Fibroblast of skin of right biceps (primary cell): ENCODE measurements around the gene PLCXD1.
"Not testable (repeated sequence)": the region's sequence is repeated elsewhere in the genome, so short reads cannot be mapped to it uniquely, and the experiment has no call there.

Experiments
- DNase-seq: peaks from one replicate; pipeline ENCODE4 v3.0.0-alpha.2; 2013

Gene PLCXD1

DNA sequence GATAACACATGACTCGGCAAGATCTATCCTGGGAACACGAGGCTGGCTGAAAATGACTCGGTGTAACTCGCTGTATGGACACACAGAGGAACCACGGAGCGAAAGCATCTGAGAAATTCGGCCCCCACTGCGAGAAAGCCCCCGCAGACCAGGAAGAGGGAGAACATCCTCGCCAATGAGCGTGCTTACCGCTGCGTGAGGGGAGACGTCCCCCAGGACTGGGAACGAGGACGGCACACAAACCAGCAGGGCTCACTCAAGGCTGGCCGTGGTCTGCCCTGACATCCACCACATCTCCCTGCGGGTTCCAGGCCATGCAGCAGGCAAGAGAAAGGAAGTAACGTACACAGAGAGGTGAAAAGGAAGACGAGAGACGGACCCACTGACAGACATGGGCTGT is 55.0 kb downstream of the PLCXD1 start:
- DNase-seq, result no peak

- no peak for DNase-seq
Observed at GRCh38 chrX:337331-337831, 56.2 kb downstream of the PLCXD1 start.

GRCh38 chrX:338281-338835 is 57.2 kb downstream of the PLCXD1 start:
- DNase-seq, result no peak

GRCh38 chrX:338836-339400 is 57.7 kb downstream of the PLCXD1 start:
- no peak for DNase-seq

DNA sequence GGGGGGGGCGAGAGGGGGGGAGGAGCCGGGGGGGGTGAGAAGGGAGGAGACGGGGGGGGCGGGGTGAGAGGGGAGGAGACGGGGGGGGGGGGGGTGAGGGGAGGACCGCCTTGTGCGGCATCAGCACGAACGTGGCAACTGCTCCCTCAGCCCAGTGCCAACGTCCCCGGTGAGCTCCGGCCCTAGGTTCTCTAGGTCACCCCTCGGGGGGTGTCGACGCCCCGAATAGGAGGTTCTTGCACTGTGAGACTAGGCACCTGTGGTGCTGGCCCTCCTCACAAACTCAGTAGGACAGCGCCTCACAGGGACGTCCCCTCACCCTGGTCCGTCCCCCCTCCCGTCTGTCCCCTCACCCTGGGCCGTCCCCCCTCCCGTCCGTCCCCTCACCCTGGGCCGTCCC is 58.9 kb downstream of the PLCXD1 start:
- no peak for DNase-seq

GRCh38 chrX:340641-341423 is 59.7 kb downstream of the PLCXD1 start:
- DNase-seq, result no peak

DNA sequence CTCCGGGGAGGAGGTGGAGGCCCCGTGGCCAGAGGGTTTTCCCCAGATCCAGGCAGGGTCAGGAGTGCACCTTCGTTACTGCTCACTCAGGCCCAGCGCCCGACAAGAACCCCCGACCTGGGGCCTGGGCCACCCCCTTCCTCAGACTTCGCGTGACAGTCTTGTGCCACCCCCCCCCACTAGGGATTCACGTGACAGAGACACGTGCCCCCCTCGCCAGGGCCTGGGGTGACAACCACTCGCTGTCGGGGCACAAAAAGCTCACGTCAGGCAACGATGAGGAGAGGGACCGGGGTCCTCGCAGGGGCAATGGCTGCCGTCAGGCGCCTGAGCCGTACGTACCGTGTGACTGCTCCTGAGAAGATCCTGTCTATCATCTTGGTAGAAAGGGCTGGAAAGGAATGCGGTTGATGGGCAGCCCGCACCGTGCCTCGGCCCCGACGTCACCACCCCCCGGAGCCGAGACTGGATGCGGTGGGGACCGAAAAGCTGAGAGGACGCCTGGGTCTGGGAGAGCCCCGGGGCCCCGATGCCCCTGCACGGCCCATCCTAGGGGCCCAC is 60.4 kb downstream of the PLCXD1 start:
- DNase-seq, result no peak

- DNase-seq, result no peak
Observed at GRCh38 chrX:344371-344901, 63.3 kb downstream of the PLCXD1 start.

GRCh38 chrX:345020-345925 is 64.1 kb downstream of the PLCXD1 start:
- no peak for DNase-seq

DNA sequence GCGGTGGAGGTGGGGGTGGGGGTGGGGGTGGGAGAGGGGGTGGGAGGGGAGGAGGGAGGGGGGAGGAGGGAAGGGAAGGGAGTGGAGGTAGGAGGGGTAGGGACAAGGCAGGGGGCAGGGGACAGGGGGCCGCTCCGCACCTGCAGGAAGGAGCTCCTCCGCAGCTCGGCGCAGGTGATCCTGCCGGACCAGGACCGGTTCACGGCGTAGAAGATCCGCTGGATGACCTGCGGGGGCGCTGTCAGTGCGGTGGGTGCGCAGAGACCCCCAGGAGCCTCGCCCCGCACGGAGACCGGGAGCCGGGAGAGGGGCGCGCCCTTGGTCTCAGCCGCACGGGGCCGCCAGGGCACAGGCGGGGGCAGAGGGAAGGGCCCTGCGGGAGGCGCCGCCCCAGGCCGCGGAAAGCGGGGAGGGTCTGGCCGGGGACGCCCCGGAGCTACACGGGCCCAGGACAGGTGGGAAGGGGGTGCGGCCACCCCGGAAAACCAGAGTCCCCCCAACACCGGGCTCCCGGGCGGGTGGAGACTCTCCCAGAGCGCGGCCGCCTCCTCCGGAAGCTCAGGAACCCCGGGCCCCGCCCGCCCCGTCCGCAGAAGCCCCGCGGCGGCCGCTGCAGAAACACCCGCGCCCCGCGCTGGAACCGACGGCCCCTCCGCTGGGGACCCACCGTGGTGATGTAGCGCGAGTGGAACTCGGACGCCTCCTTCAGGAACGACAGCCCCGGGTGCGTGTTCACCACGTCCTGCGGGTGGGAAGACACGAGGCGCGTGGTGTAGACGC is 65.0 kb downstream of the PLCXD1 start:
- DNase-seq, result no peak

DNA sequence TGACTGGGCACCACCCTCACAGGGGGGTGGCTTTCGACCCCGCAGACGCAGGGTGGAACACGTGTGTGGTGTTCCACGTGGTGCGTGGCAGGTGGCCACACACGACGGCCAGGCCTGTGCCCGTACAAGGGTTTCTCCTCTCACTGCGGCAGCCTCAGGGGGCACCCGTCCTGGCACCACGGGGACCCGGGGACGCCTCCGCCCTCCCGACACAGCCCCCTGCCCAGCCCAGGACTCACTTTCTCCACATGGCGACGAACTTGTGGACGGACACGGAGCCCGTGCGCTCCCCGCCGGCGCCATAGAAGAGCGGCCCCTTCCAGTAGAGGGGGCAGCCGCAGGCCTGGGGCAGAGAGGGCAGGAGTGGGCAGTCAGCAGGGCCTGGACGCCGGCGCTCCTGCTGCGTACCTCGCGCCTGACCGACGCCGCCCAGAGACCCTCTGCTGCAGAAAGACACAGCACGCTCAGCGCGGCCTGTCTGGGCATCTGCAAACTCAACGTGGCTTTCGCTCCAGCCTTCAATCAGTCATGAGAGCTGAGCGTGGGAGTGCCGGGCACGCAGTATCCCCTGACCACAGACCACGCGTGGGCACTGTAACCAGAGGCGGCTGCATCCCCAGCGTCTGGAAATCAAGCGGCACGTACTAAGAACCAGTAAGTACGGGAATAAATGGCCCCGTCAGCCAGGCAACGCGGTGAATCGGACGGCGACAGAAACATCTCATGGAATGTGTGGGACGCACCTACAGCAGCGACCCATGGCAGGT is 66.4 kb downstream of the PLCXD1 start:
- no peak for DNase-seq

- DNase-seq, result no peak
Observed at GRCh38 chrX:348461-349117, 67.4 kb downstream of the PLCXD1 start.

- no peak for DNase-seq
Observed at GRCh38 chrX:349196-349595, 68.0 kb downstream of the PLCXD1 start.

- DNase-seq, result no peak
Observed at GRCh38 chrX:349702-350101, 68.5 kb downstream of the PLCXD1 start.

DNA sequence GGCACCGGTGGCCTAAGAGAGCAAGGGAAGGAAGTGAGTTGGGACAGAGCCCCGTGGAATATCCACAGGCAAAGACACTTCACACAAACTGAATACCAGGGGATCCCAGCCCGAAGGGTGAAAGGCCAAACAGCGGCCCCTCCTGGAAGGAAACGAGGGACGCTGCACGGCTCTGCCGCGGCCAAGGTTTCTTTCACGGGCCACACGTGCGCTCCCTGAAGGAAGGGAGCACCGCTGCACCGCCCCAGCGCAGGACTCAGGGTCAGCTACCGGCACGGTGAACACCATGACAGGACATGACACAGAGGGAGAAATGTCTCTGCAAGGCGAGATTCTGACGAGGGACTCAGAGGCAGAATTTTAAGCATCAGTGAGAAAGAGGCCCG is 69.0 kb downstream of the PLCXD1 start:
- DNase-seq, result no peak

DNA sequence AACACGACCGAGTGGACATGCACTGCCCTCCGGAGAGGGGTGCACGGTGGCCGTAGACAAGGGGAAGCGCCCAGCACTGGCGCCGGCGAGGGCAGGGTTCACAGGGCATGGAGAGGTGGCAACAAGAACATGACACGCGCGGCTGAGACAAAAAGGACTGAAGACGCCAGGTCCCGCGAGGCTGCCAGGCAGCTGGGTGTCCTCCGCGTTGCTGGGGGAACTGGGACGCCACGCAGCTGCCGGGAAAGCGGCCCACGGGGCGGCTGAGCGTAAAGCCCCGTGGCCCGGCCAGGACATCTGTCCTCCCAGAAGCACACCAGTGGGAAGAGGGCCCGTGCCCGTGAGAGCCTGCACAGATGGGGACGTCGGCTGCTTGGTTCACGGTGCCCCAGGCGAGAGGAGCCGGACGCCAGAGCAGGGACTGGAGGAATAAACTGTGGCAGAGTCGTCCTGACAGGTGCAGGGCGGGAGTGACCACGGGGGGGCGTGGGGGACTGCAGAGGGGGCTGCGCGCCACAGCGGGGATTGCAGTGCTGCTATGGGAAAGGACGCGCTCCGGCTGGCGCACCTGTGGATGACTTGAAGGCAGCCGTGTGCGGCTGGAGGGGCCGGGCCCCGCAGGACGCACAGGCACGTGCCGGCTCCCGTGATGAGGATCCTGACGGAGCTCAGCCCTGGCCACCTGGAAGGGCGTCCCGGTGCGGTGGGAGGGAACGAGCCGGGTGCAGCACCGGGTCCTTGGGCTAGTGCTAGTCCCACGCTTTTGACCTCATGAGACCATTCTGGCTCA is 69.5 kb downstream of the PLCXD1 start:
- no peak for DNase-seq

DNA sequence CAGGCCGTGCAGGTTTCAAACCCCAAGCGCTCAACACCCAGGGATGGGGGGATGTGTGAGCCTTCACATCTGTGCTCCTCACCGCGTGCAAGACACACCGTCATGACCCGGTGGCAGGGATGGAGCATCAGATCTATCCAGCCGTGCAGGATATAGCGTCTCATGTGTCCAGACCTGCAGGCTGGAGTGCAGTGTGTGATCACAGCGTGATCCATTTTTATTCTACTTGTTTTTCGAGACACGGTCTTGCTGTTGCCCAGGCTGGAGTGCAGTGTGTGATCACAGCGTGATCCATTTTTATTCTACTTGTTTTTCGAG is 70.1 kb downstream of the PLCXD1 start:
- not testable (repeated sequence) for DNase-seq

- DNase-seq, result no peak
Observed at GRCh38 chrX:351736-352135, 70.6 kb downstream of the PLCXD1 start.

DNA sequence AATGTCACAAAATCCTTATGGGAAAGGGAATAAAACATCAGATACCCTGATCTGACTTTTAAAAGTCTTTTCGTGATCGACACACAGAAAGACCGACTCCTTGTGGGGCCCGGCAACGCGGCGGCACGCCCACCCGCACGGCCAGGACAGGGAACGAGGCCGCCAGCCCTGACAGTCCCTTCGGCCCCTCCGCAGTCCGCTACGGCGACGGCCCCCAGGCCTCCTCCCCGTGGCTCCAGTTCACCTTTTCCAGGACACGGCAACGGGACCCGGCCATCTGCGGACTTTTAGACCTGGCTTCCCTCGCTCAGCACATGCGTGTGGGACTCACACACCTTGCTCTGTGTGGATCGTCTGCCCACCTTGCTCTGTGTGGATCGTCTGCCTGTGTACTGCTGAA is 71.0 kb downstream of the PLCXD1 start:
- DNase-seq, result no peak
